Measurements from ENCODE around the gene ETV1. TPM values are rescaled to one million over a fixed set of nuclear protein-coding genes. Genes with fewer than 3 reads are reported as not detected.

ETV1 gene
- total RNA-seq, 6 donors from 2014 or later = 33.2 to 74.6 (median 50.2) TPM

DNA sequence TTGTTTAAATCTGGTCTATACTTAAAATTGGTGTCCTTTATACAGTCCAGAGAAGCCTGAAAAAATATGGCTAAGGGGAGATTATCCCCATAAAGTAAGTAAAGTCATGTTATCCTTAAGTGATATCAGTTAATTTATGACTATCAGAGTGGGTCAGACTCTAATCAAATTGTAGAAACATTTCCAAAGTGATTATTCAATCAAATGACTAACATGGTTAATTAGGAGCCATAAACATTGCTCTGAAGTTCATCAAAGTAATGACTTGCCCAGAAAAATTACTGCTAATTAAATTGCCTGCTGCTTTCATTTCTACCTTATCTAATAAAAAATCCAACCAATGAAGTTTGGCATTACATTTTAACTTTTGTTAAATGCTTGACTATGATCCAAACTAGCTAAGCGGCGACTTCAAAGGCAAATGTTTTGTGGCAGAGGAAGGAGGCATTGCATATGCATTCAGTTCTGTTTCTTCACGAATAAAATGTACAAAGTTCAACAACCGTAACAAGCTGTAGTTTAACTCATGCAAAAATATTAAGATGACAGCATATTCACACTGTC lies 76.7 kb downstream of the ETV1 start:
- WGBS, 2 donors = 51 to 63% methylated on average over 4 of the region's 4 CpGs
- H3K27me3 ChIP-seq = no peaks in the 10 kb centered on the region
- H3K27ac ChIP-seq = no peak overlapping the region
- no peaks in the 10 kb centered on the region for H3K36me3 ChIP-seq
- H3K4me3 ChIP-seq = no peak overlapping the region
- no peak for ATAC-seq (ENCODE audit: low FRiP score in 2 of 2)
- no peak for DNase-seq
- TF ChIP-seq, protein P1, sequence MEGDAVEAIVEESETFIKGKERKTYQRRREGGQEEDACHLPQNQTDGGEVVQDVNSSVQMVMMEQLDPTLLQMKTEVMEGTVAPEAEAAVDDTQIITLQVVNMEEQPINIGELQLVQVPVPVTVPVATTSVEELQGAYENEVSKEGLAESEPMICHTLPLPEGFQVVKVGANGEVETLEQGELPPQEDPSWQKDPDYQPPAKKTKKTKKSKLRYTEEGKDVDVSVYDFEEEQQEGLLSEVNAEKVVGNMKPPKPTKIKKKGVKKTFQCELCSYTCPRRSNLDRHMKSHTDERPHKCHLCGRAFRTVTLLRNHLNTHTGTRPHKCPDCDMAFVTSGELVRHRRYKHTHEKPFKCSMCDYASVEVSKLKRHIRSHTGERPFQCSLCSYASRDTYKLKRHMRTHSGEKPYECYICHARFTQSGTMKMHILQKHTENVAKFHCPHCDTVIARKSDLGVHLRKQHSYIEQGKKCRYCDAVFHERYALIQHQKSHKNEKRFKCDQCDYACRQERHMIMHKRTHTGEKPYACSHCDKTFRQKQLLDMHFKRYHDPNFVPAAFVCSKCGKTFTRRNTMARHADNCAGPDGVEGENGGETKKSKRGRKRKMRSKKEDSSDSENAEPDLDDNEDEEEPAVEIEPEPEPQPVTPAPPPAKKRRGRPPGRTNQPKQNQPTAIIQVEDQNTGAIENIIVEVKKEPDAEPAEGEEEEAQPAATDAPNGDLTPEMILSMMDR (IDR thresholded peaks at IDR 0.05) = no peak
- TF ChIP-seq POLR2A (IDR thresholded peaks at IDR 0.05) (no peak), POLR2AphosphoS5 (IDR thresholded peaks at IDR 0.05) (no peak), EP300 (IDR thresholded peaks at IDR 0.05) (no peak)
- peaks cover 0 to 6% (median 0%) of the 10 kb centered on the region in 4 donors for H3K4me1 ChIP-seq
- no peaks in the 10 kb centered on the region for H3K9me3 ChIP-seq

DNA sequence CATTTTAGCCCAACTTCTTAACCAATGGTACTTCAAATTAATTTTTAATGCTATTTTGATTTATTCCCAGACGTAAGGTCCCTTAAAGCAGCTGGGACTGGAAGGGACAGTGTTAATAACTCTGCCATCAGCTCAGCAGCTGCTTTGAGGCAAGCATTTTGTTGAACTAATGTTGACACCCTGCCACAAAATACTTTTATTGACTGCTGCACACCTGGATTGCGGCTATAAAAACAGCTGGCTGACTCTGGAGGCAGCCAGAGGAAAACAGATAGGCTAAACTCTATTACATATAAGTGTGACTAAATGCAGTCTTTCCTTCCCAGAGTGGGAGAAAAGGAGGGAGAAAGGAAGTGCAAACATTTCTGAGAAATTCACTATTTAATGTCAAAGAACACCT lies 77.6 kb downstream of the ETV1 start:
- Histone ChIP-seq H3K27ac (no peak overlapping the region), H3K4me3 (no peak overlapping the region), H3K4me1 (peaks cover 0 to 6% (median 0%) of the 10 kb centered on the region in 4 donors), H3K27me3 (no peaks in the 10 kb centered on the region), H3K36me3 (no peaks in the 10 kb centered on the region), H3K9me3 (no peaks in the 10 kb centered on the region)
- no peak for DNase-seq
- ATAC-seq (ENCODE audit: low FRiP score in 2 of 2) = no peak
- TF ChIP-seq, protein P1 (IDR thresholded peaks at IDR 0.05) = no peak
- TF ChIP-seq POLR2A (IDR thresholded peaks at IDR 0.05) (no peak), EP300 (IDR thresholded peaks at IDR 0.05) (no peak), POLR2AphosphoS5 (IDR thresholded peaks at IDR 0.05) (no peak)
- WGBS, 2 donors = 77 to 87% methylated on average over 2 of the region's 2 CpGs

DNA sequence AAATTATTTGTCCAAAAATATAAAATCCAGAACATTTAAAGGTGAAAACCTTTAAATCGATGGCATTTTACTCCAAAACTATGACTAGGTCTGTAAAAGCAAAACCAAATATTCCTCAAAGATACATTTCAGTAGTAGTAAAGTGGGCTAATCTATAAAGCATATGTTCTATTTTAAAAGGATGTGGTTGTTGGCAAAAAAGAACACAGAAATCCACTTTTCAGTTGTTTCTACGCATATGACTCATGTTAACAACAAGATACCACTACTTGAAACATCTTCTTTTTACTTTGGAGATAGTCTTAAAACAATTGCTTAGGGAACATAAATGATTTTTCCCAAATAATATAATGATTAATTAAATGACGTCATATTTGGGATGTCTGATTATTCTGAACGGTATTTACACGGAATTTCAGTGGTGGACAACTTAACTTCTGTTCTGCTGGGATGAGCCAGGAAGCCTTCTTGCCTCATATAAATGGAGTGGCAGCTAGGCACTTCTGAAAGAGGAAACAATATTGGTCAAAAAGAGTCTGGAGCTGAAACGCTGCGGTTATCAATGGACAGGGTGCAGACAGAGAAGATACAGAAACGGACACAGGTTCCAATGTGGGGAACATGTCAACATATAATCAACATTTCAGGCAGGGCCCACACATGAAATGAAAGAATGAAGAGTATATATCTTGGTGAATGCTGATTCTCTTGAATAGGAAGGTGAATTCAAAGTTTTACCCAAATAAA lies 78.5 kb downstream of the ETV1 start:
- no peak for DNase-seq
- WGBS, 2 donors = 65 to 74% methylated on average over 8 of the region's 8 CpGs

DNA sequence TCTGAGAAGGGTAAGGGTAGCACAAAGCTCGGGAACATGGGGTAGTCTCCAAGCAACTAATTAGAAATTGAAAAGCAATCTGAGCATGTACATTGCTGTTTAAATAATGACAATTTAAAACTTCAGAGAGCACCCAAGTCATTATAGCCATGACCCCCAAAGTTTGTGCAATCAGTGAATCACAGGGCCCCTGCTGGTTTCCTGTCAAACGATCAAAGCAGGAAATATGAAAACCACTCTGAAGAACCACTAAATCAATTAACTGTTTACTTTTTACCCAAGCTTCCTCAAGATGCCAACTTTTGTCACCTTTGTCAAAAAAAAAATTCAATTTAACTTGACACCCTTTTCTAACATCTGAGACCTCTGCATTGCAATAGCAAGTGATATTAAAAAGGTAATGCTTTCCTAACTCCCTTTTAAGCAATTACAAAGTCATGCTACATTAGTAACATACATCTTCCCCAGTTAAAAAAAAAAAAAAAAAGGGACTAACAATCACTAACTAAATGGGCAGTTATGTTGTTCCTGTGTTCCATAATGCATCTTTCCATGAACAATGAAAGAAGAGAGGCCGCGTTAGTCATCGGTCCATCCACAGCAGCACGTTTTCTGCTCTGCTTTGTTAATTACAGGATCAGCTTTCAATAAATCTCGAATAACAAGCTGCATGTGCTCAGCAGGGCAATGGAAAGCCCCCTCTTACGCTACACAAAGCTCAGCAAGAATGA lies 80.6 kb downstream of the ETV1 start:
- WGBS, 2 donors = 62 to 70% methylated on average over 8 of the region's 8 CpGs
- DNase-seq = no peak
- Histone ChIP-seq H3K4me3 (no peak overlapping the region), H3K9me3 (no peaks in the 10 kb centered on the region), H3K4me1 (peaks cover 0 to 14% (median 5%) of the 10 kb centered on the region in 4 donors), H3K36me3 (no peaks in the 10 kb centered on the region), H3K27ac (no peak overlapping the region), H3K27me3 (no peaks in the 10 kb centered on the region)
- no peak for ATAC-seq (ENCODE audit: low FRiP score in 2 of 2)
- no peak for TF ChIP-seq EP300 (IDR thresholded peaks at IDR 0.05)
- TF ChIP-seq, protein P1 (IDR thresholded peaks at IDR 0.05) = no peak
- no peak for TF ChIP-seq POLR2A (IDR thresholded peaks at IDR 0.05)
- no peak for TF ChIP-seq POLR2AphosphoS5 (IDR thresholded peaks at IDR 0.05)

More for the DNA sequence above, 78.5 kb downstream of the ETV1 start:
- Histone ChIP-seq H3K36me3 (no peaks in the 10 kb centered on the region), H3K27ac (no peak overlapping the region), H3K4me1 (peaks cover 0 to 6% (median 0%) of the 10 kb centered on the region in 4 donors), H3K27me3 (no peaks in the 10 kb centered on the region), H3K4me3 (no peak overlapping the region), H3K9me3 (no peaks in the 10 kb centered on the region)
- no peak for TF ChIP-seq POLR2A (IDR thresholded peaks at IDR 0.05)
- TF ChIP-seq EP300 (IDR thresholded peaks at IDR 0.05) = no peak
- TF ChIP-seq, protein P1 (IDR thresholded peaks at IDR 0.05) = no peak
- TF ChIP-seq POLR2AphosphoS5 (IDR thresholded peaks at IDR 0.05) = no peak
- no peak for ATAC-seq (ENCODE audit: low FRiP score in 2 of 2)

Data from upper lobe of left lung (tissue), 6 donors.